HUES64 (cell line): ENCODE measurements around the gene MISP. TPM values are rescaled to one million over a fixed set of nuclear protein-coding genes. Genes with fewer than 3 reads are reported as not detected.
"Not testable (repeated sequence)": the region's sequence is repeated elsewhere in the genome, so short reads cannot be mapped to it uniquely, and the experiment has no call there.

Experiments
- H3K27ac ChIP-seq: 2 replicates; pipeline ENCODE4 v1.7.0; 2013; ENCODE audit warnings: low read depth, low read length, inconsistent platforms
- H3K27me3 ChIP-seq: 2 replicates; pipeline ENCODE4 v1.6.1; 2013; ENCODE audit warnings: mild to moderate bottlenecking, low read length; ENCODE audit not compliant: insufficient read depth
- H3K36me3 ChIP-seq: 2 replicates; pipeline ENCODE4 v1.6.1; 2013; ENCODE audit warnings: mild to moderate bottlenecking, low read length; ENCODE audit not compliant: insufficient read depth
- H3K4me1 ChIP-seq: 2 replicates; pipeline ENCODE4 v1.6.1; 2013; ENCODE audit warnings: mild to moderate bottlenecking, low read length, moderate library complexity; ENCODE audit not compliant: insufficient read depth
- H3K4me3 ChIP-seq: 2 replicates; pipeline ENCODE4 v1.5.1; 2013; ENCODE audit warnings: mild to moderate bottlenecking, low read length, moderate library complexity
- H3K9ac ChIP-seq: 2 replicates; pipeline ENCODE4 v1.6.1; 2013; ENCODE audit warnings: mild to moderate bottlenecking, low read depth, low read length
- H3K9me3 ChIP-seq: 2 replicates; pipeline ENCODE4 v1.6.1; 2013; ENCODE audit warnings: low read depth, low read length; ENCODE audit not compliant: insufficient read depth
- WGBS: fragments of 150-250, 120-280 bp; methylation state at CpG from one replicate; pipeline ENCODE4 v1.1.7; 2013; ENCODE audit warnings: missing lambda C conversion rate; 5-methylcytosine and 5-hydroxymethylcytosine counted together
- polyA plus RNA-seq, 2 experiments: library from polyadenylated mRNA; stranded (reverse); fragments of 50-300 nt; gene quantifications; one replicate each; pipeline ENCODE4 v1.2.3, GENCODE V29; 2013

Gene MISP
- 0.55 TPM for polyA plus RNA-seq (2013, experiment 1 of 2)
- 0.32 TPM for polyA plus RNA-seq (2013, experiment 2 of 2)

DNA sequence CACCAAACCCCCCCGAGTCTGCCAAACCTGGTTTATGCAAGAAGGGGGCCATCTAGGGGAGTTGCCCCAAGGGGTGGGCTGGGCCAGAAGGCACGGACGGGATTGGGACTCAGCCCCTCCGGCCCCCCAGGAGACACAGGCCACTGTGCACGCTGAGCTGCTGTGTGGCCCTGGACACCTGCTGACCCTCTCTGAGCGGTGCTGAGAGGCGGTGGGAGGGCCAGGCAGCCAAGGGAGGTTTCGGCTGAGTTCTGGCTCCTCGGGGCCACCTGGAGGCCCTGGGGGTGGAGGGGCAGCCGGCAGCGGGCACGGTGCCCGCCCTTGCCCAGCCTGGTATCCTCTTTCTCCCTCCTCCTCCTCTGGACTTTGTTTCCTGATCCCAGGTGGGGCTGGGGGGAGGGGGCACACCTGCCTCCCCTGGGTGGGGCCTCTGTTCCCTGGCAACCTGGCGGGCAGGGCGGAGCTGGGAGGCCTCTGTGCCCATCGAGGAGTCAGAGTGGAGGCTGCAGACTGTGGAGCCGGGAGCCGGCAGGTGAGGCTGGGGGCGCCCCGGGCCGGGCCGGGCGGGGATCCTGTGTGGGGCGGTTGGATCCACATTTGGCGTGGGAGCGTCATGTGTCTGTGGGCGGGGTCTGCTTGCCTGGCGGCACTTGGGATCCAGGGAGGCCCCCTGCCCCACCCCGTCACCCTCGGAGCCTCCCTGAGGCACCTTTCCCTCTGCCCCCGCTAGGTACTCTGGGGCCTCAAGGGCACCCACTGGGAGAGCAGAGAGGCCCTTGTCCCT, at the start of gene MISP:
Gene MISP (plus strand): TSS at position 473 of the 784 bp plus-strand sequence. CDS start 5,835 bp downstream, outside the sequence.
- WGBS, result 88% methylated on average over 31 of the region's 31 CpGs
- Histone ChIP-seq H3K27me3 (no peaks in the 10 kb centered on the region), H3K27ac (no peak within 1 kb of the TSS), H3K9ac (no peak within 1 kb of the TSS), H3K36me3 (no peaks in the 10 kb centered on the region), H3K9me3 (0 out of 2 replicates have a peak, but pooled peaks cover 4% of the 10 kb centered on the region), H3K4me1 (no peaks in the 10 kb centered on the region), H3K4me3 (no peak within 1 kb of the TSS)

DNA sequence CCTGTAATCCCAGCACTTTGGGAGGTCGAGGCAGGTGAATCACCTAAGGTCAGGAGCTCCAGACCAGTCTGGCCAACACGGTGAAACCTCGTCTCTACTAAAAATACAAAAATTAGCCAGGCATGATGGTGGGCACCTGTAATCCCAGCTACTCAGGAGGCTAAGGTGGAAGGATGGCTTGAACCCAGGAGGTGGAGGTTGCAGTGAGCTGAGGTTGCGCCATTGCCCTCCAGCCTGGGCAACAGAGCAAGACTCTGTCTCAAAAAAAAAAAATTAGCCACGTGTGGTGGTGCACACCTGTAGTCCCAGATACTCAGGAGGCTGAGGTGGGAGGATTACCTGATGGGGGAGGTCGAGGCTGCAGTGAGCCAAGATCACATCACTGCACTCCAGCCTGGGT, 48.1 kb upstream of the MISP start:
- H3K36me3 ChIP-seq, H3K27me3 ChIP-seq, H3K27ac ChIP-seq, H3K9me3 ChIP-seq, H3K9ac ChIP-seq, H3K4me1 ChIP-seq: not testable (repeated sequence)
- peak overlapping the region; percentile 48; the same call in 1 of the 2 replicates for H3K4me3 ChIP-seq
- 92% methylated on average over 6 of the region's 6 CpGs for WGBS

- H3K27me3 ChIP-seq, result no peaks in the 10 kb centered on the region
- H3K27ac ChIP-seq, result no peak overlapping the region
- H3K36me3 ChIP-seq, result no peaks in the 10 kb centered on the region
- 76% methylated on average over 4 of the region's 4 CpGs for WGBS
- H3K9ac ChIP-seq, result no peak overlapping the region
- no peaks in the 10 kb centered on the region for H3K4me1 ChIP-seq
- no peaks in the 10 kb centered on the region for H3K9me3 ChIP-seq
- H3K4me3 ChIP-seq, result peak overlapping the region; percentile 48
These were observed 47.6 kb upstream of the MISP start for GRCh38 chr19:703329-703650.

DNA sequence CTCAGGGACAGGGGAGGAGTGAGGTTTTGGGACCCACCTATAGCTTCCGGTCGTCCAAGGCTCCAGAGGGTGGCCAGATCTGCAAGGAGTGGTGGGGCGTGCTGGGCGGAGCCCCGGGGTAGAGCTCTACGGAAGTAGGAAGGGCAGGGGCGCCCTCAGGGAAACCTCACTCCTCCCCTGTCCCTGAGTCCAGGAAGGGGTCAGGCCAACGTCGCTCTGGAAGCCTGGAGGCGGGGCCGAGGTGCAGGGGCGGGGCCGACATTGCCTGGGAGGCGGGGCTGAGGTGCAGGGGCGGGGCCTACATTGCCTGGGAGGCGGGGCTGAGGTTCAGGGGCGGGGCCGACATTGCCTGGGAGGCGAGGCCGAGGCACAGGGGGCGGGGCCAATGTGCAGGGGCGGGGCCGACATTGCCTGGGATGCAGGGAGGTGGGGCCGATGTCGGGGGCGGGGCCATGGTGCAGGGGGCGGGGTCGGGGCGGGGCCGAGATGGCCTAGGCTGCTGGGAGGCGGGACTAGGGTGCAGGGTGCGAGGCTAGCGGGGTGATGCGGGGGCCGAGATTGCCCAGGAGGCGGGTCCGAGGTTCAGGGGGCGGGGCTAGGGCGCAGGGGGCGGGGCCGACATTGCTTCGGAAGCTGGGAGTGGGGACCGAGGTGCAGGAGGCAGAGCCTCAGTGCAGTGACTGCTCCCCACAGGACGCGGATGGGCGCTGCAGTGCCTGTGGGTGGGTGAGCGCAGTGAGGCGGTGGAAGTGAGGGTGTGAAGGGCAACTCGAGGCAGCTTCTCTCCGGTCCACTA, 47.1 kb upstream of the MISP start:
- Histone ChIP-seq H3K9me3 (no peaks in the 10 kb centered on the region), H3K4me1 (no peaks in the 10 kb centered on the region), H3K4me3 (peak overlapping the region; percentile 58), H3K9ac (no peak overlapping the region), H3K27me3 (no peaks in the 10 kb centered on the region), H3K27ac (no peak overlapping the region), H3K36me3 (no peaks in the 10 kb centered on the region)
- WGBS, result 22% methylated on average over 50 of the region's 50 CpGs

- Histone ChIP-seq H3K4me1 (no peaks in the 10 kb centered on the region), H3K9me3 (no peaks in the 10 kb centered on the region), H3K36me3 (no peaks in the 10 kb centered on the region), H3K27ac (no peak overlapping the region), H3K4me3 (peak overlapping the region; percentile 58), H3K9ac (no peak overlapping the region), H3K27me3 (no peaks in the 10 kb centered on the region; the same call in 1 of the 2 replicates)
- 62% methylated on average over 11 of the region's 14 CpGs for WGBS
These were observed 46.5 kb upstream of the MISP start for GRCh38 chr19:704447-704741.

GRCh38 chr19:708154-709143, 42.5 kb upstream of the MISP start, which contains the start of gene PALM:
PALM (plus strand) TSS chr19:708935; CDS start chr19:709147, 212 bp downstream.
- peak within 1 kb of the TSS; percentile 59 for H3K4me3 ChIP-seq
- no peak within 1 kb of the TSS for H3K27ac ChIP-seq
- no peaks in the 10 kb centered on the region for H3K36me3 ChIP-seq
- peaks cover 8% of the 10 kb centered on the region; the same call in 1 of the 2 replicates for H3K27me3 ChIP-seq
- peak within 1 kb of the TSS; percentile 31; the same call in 1 of the 2 replicates for H3K9ac ChIP-seq
- H3K4me1 ChIP-seq, result 0 out of 2 replicates have a peak, but pooled peaks cover 4% of the 10 kb centered on the region
- no peaks in the 10 kb centered on the region for H3K9me3 ChIP-seq
- 12% methylated on average over 42 of the region's 93 CpGs for WGBS

DNA sequence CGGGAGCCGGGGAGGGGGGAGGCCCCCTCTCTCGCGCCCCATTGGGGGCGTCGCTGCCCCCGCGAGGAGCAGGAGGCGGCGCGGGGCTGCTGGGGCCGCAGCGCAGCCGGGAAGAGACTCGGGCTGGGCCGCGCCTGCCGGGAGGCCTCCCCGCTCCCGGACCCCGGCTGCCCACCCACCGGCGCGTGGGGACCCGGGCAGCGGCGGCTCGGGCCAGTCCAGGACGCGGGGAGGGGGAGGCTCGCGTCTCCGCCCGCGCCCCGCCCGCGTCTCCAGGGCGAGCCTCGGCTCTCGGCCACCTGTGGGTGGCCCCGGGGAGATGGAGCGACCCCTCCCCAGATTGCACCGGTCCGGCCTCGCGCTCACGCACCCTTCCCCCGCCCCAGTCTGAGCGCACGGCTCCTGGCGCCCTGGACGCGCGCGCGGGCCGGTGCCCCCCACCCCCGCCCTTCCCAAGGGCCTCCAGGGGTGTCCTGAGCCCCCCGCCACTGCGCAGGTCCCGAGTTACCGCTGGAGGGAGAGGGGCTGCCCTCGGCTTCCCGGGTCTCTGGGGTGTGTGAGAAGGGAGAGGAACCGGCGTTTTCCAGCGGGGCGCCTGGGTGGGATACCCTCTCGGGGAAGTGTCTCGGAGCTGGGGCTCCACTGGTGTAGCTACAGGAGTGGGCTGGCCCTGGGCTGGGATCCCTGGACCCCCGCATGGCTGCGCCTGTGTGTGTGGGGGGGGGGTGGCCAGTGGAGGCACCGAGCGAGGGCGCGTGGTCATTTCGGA, 41.5 kb upstream of the MISP start:
- H3K9ac ChIP-seq, result peak overlapping the region; percentile 31; the same call in 1 of the 2 replicates
- no peak overlapping the region for H3K27ac ChIP-seq
- H3K4me3 ChIP-seq, result peak overlapping the region; percentile 59
- H3K27me3 ChIP-seq, result peaks cover 8% of the 10 kb centered on the region; the same call in 1 of the 2 replicates
- 7% methylated on average over 78 of the region's 78 CpGs for WGBS
- H3K9me3 ChIP-seq, result no peaks in the 10 kb centered on the region
- H3K36me3 ChIP-seq, result no peaks in the 10 kb centered on the region
- 0 out of 2 replicates have a peak, but pooled peaks cover 4% of the 10 kb centered on the region for H3K4me1 ChIP-seq

DNA sequence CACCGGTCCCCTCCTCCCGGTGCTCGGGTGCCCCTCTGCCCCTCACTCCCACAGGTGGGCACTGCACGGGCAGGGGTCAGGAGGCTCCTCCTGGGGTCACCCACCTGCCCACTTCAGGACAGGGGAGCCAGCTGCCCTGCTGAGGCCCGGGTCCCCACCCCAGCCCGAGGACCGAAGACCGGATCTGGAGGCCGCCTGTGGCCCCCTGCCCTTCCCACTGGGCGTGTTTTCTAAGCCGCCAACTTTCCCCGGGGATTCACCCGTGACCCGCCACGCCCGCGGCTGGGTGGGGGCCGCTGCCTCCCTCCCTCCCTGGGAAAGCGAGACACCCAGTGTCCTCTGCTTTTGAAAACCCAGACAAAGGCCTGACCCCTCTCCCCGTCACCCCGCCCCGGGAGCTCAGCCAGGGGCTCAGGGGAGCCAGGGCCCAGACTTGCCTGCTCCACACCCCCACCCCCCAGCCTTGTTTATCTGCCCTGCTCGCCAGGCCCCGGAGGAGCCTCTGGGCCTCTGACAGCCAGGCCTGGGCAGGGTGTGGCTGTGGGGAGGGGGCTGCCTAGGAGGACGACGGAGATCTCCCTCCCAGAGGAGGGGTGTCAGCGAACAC, 40.8 kb upstream of the MISP start:
- Histone ChIP-seq H3K9ac (no peak overlapping the region), H3K9me3 (no peaks in the 10 kb centered on the region), H3K36me3 (no peaks in the 10 kb centered on the region), H3K27ac (no peak overlapping the region), H3K4me3 (peak overlapping the region; percentile 59), H3K27me3 (peaks cover 8% of the 10 kb centered on the region; the same call in 1 of the 2 replicates), H3K4me1 (0 out of 2 replicates have a peak, but pooled peaks cover 4% of the 10 kb centered on the region)
- 58% methylated on average over 27 of the region's 27 CpGs for WGBS

GRCh38 chr19:710767-711166, 40.1 kb upstream of the MISP start:
- Histone ChIP-seq H3K9me3 (no peaks in the 10 kb centered on the region), H3K27me3 (peaks cover 8% of the 10 kb centered on the region; the same call in 1 of the 2 replicates), H3K4me1 (0 out of 2 replicates have a peak, but pooled peaks cover 4% of the 10 kb centered on the region), H3K4me3 (no peak overlapping the region), H3K27ac (no peak overlapping the region), H3K9ac (no peak overlapping the region), H3K36me3 (no peaks in the 10 kb centered on the region)
- WGBS, result 68% methylated on average over 21 of the region's 21 CpGs
